HG02588 (cell line): Measurements from ENCODE around the gene TBC1D13.
"Not testable (repeated sequence)": the region's sequence is repeated elsewhere in the genome, so short reads cannot be mapped to it uniquely, and the experiment has no call there.

Experiments
- ATAC-seq: cut with Tn5 transposase; IDR thresholded peaks from one replicate; pipeline ENCODE4 v1.9.1; 2021; ENCODE audit warnings: mild to moderate bottlenecking, moderate library complexity; ENCODE audit not compliant: unreplicated experiment

TBC1D13 gene

DNA sequence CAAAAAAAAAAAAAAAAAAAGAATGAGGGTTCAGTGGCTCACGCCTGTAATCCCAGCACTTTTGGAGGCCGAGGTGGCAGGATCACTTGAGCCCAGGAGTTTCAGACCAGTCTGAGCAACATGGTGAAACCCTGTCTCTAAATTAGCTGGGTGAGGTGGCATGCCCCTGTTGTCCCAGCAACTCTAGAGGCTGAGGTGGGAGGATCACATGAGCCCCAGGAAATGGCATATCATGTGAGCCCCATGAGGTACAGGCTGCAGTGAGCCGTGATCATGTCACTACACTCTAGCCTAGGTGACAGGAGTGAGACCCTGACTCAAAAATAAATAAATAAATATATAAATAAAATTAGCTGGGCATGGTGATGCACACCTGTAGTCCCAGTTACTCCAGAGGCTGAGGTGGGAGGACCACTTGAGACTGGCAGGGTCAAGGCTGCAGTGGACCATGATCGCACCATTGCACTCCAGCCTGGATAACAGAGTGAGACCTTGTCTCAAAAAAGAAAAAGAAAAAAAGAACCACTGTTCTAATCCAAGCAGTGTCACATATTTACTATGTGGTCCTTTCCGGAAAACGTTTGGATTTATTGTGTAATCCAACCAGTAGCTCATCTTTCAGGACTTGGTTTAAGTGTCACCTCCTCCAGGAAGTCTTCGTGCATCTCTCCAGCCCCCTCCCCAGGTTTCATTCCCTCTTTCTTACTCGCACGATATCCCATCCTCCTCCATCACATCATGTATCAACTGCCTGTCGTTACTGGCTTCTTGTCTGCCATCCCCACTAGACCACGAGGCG, 54.8 kb downstream of the TBC1D13 start:
- ATAC-seq, result no peak

DNA sequence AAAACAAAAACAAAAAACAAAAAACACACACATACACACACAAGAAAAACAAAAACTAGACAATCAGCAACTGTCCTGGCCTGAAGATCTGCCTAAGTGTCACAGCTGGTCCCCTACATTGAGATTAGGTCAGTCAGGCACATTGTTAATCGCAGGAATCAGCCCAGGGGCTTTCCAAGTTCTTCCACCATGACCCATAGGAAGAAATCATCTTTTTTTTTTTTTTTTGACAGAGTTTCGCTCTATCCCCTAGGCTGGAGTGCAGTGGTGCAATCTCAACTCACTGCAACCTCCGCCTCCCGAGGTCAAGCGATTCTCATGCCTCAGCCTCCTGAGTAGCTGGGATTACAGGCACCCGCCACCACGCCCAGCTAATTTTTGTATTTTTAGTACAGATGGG, 56.1 kb downstream of the TBC1D13 start:
- not testable (repeated sequence) for ATAC-seq

DNA sequence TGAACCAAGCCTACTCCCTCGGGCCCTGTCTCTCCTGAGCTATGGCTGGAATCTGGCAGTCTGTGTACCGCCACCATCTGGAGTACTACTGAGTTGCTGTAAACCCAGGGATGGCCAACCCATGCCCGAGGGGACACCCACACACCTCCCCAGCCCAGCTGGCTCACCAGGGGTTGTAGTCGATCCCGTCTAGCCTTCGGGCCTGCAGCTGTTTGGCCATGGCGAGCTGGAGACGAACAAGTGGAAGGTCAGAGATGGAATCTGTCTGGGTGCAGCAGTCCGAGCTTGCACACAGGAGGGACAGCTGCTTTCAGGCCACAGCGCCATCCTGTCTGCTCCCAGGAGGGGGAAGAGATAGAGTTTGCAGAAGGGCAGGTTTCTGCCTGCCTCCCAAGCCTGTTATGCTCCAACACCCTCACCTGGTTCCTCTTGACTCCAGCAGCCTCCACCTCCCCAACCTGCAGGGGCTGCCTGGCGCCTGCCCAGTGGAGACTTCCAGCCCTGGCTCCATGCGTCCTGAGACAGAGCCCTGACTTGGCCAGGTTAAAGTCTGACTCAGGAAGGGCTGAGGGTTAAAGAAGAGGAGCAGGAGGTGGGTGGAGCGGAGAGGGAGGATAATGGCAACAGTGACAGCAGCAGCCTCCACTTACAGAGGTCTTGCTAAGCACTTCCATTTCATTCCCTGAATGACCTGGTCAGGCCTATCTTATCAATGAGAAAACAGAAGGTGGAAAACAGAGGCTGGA, 58.3 kb downstream of the TBC1D13 start:
- no peak for ATAC-seq

DNA sequence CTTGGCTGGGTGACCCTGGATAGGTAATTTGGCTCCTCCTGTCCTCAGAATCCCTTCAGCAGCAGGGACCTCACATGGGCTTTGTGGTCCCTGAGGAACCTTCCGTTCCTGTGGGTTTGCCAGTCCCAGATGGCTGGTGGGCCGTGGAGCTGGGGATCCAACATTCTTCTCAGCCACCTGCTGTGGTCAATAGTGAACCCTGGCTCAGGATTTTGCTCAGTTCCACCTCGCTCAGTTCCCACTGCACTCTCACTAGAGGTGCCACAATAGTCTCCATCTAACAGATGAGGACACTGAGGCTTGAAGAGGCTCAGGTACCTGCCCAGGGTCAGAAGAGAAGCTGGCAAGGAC, 59.6 kb downstream of the TBC1D13 start:
- no peak for ATAC-seq

DNA sequence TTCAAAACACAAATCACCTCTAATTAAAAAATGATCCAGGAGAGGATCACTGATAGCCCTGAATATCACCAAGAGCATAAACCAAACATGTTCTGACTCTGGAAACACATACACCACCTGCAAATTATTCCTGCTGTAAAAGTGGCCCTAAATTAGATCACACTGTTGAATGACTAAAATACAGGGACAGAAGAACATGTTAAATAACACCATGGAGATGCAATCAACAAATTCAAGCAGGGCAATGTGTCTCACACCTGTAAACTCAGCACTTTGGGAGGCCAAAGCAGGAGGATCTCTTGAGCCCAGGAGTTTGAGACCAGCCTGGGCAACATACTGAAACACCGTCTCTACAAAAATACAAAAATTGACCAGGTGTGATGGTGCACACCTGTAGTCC, 60.8 kb downstream of the TBC1D13 start:
- ATAC-seq, result no peak

DNA sequence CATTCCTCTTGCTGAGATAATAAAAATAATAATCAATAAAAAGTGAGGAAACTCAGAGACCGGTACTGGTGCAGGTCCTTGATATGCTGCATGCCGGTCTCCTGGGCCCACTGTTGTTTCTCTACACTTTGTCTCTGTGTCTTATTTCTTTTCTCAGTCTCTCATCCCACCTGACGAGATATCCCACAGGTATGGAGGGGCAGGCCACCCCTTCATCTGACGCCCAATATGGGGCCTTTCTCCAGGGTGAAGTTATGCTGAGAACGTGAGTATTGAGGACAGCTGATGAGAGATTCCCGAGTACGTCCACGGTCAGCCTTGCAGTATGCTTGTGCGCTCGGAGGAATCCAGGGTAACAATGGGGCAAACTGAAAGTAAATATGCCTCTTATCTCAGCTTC, 64.0 kb downstream of the TBC1D13 start:
- not testable (repeated sequence) for ATAC-seq

DNA sequence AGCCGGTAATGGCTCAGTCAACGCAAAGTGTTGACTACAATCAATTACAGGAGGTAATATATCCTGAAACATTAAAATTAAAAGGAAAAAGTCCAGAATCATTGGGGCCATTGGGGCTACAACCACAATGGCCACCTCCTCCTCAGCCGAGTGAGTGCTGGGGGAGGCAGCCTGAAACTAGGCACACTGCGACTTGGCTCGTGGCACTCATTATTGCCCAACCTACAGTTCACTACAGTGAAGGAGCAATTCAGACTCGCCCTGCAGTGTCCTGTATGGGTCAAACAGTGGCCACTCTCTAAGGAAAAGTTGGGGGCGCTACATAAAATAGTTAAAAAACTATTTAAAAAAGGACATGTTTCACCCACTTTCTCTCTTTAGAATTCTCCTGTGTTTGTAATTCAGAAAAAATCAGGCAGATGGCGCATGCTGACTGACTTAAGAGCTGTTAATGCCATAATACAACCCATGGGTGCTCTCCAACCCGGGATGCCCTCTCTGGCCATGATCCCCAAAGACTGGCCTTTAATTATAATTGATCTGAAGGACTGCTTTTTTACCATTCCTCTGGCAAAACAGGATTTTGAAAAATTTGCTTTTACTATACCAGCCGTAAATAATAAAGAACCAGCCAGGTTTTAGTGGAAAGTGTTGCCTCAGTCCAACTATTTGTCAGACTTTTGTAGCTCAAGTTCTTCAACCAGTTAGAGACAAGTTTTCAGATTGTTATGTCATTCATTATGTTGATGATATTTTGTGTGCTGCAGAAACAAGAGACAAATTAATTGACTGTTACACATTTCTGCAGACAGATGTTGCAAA, 64.9 kb downstream of the TBC1D13 start:
- not testable (repeated sequence) for ATAC-seq

DNA sequence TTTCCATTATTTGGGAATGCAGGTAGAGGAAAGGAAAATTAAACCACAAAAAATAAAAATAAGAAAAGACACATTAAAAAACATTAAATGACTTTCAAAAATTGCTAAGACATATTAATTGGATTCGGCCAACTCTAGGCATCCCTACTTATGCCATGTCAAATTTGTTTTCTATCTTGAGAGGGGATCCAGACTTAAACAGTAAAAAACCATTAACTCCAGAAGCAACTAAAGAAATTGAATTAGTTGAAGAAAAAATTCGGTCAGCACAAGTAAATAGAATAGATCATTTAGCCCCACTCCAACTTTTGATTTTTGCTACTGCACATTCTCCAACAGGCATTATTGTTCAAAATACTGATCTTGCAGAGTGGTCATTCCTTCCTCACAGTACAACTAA, 65.6 kb downstream of the TBC1D13 start:
- not testable (repeated sequence) for ATAC-seq

DNA sequence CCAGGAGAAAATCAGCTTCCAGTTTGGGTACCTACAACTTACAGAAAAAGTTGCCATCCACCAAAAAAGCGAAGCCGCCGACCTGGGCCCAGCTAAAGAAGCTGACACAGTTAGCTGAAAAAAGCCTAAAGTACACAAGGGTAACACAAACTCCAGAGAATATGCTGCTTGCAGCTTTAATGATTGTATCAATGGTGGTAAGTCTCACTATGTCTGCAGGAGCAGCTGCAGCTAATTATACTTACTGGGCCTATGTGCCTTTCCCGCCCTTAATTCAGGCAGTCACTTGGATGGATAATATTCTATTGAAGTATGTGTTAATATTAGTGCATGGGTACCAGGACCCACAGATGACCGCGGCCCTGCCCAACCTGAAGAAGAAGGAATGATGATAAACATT, 67.4 kb downstream of the TBC1D13 start:
- ATAC-seq, result not testable (repeated sequence)

DNA sequence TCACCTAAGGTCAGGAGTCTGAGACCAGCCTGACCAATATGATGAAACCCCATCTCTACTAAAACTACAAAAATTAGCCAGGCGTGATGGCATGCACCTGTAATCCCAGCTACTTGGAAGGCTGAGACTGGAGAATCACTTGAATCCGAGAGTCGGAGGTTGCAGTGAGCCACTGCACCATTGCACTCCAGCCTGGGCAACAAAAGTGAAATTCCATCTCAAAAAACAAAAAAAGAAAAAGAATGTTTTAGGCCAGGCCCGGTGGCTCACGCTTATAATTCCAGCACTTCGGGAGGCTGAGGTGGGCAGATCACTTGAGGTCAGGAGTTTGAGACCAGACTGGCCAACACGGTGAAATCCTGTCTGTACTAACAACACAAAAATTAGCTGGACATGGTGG, 71.4 kb downstream of the TBC1D13 start:
- ATAC-seq, result not testable (repeated sequence)
